Calu3 (cell line): ENCODE results near the gene LTC4S. TPM values are rescaled to one million over a fixed set of nuclear protein-coding genes. Genes with fewer than 3 reads are reported as not detected.
A peak's percentile ranks its signal among the peaks of the same experiment; 100 is the strongest.

Experiments
- BruUV-seq: library from RNA; stranded (reverse); fragments of 400-500 nt; replicated peaks from 2 replicates; lab custom pipeline; 2021; lab: Mats Ljungman, UMichigan
- CTCF ChIA-PET: fragments of 300-600 bp; sonication (Branson Sonifier 250); formaldehyde crosslinking; loops from one replicate; lab custom pipeline; 2022; ENCODE audit warnings: antibody characterized with exemption; lab: Charles Lee
- DNase-seq: peaks from one replicate; pipeline ENCODE4 v3.0.0; 2022
- H3K27ac Mint-ChIP-seq: one replicate; pipeline ENCODE4 v1.8.0; 2022; ENCODE audit warnings: mixed read lengths; ENCODE audit not compliant: unreplicated experiment
- H3K27me3 Mint-ChIP-seq: one replicate; pipeline ENCODE4 v1.8.0; 2022; ENCODE audit warnings: mixed read lengths; ENCODE audit not compliant: unreplicated experiment
- H3K36me3 Mint-ChIP-seq: one replicate; pipeline ENCODE4 v1.8.0; 2022; ENCODE audit warnings: mild to moderate bottlenecking, moderate library complexity, mixed read lengths; ENCODE audit not compliant: insufficient read depth, unreplicated experiment
- H3K4me1 Mint-ChIP-seq: one replicate; pipeline ENCODE4 v1.8.0; 2022; ENCODE audit warnings: mild to moderate bottlenecking, low read depth, mixed read lengths; ENCODE audit not compliant: unreplicated experiment
- H3K4me3 Mint-ChIP-seq: one replicate; pipeline ENCODE4 v1.8.0; 2022; ENCODE audit warnings: mild to moderate bottlenecking, low read depth, moderate library complexity, mixed read lengths; ENCODE audit not compliant: unreplicated experiment
- H3K9me3 Mint-ChIP-seq: one replicate; pipeline ENCODE4 v1.8.0; 2022; ENCODE audit warnings: low read depth, mixed read lengths; ENCODE audit not compliant: unreplicated experiment
- CTCF ChIP-seq: fragments of 200-600 bp; IDR thresholded peaks from one replicate; pipeline ENCODE4 v1.8.0; 2022; ENCODE audit warnings: antibody characterized with exemption; ENCODE audit not compliant: unreplicated experiment
- intact Hi-C: fragments of 100-400 bp; cut with micrococcal nuclease; formaldehyde crosslinking; loops from one replicate; pipeline ENCODE4 v1.10.0; 2022; ENCODE audit not compliant: unreplicated experiment
- total RNA-seq: library from RNA; stranded (reverse); gene quantifications from 2 replicates; pipeline ENCODE4 v1.2.3, GENCODE V29; 2022

Gene LTC4S
- total RNA-seq, 1 experiment from 2014 or later: 4.9 TPM

- no TSS peak for BruUV-seq
- H3K36me3 Mint-ChIP-seq: peaks cover 98% of the 10 kb centered on the region
- no peaks in the 10 kb centered on the region for H3K9me3 Mint-ChIP-seq
- TF ChIP-seq CTCF: no peak
- H3K27ac Mint-ChIP-seq: peak overlapping the region; percentile 93
- no peak for DNase-seq
- H3K4me1 Mint-ChIP-seq: peaks cover 26% of the 10 kb centered on the region
- CTCF ChIA-PET: no interaction called here
- no peaks in the 10 kb centered on the region for H3K27me3 Mint-ChIP-seq
- intact Hi-C loops: loop anchor here (5.0 kb wide), 1 partner anchor 181 kb away; the partner anchor contains the start of gene HNRNPH1
- peak overlapping the region; percentile 95 for H3K4me3 Mint-ChIP-seq
These were observed 9.3 kb downstream of the LTC4S start for GRCh38 chr5:179802950-179803562.

GRCh38 chr5:179803651-179804554 is 10.1 kb downstream of the LTC4S start:
- CTCF ChIA-PET: no interaction called here
- Mint-ChIP-seq H3K27ac (peak overlapping the region; percentile 93), H3K9me3 (no peaks in the 10 kb centered on the region), H3K36me3 (peaks cover 95% of the 10 kb centered on the region), H3K4me3 (peak overlapping the region; percentile 95), H3K27me3 (no peaks in the 10 kb centered on the region), H3K4me1 (peaks cover 26% of the 10 kb centered on the region)
- intact Hi-C loops: loop anchor here (2.0 to 5.0 kb wide), 2 partner anchors 17 to 182 kb away; partner anchors contain the start of genes HNRNPH1 and SQSTM1
- no peak for DNase-seq
- TF ChIP-seq CTCF: no peak
- BruUV-seq: no TSS peak

DNA sequence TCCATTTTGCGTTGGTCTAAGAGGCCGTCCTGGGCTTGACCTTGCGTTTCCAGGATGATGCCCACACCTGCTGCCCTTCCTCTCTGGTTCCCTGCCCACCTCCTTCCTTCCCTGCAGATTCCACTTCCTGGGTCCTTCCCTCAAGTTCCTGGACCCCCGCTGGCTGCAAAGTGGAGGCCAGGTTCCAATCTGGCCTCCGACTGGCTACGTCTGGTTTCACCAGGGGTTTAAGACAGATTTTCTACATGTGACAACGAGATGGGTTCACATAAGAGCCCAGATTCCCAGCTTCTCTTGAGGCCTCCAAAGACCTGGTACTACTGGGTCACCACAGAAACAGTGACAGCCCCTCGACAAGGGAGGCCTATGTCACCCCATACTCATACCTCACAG is 10.8 kb downstream of the LTC4S start:
- H3K4me1 Mint-ChIP-seq: peaks cover 26% of the 10 kb centered on the region
- no peaks in the 10 kb centered on the region for H3K9me3 Mint-ChIP-seq
- H3K36me3 Mint-ChIP-seq: peaks cover 88% of the 10 kb centered on the region
- TF ChIP-seq CTCF: no peak
- H3K27me3 Mint-ChIP-seq: no peaks in the 10 kb centered on the region
- H3K27ac Mint-ChIP-seq: peak overlapping the region; percentile 93
- peak overlapping the region; percentile 95 for H3K4me3 Mint-ChIP-seq
- intact Hi-C loops: loop anchor here (2.0 to 5.0 kb wide), 2 partner anchors 16 to 182 kb away; partner anchors contain the start of genes HNRNPH1 and SQSTM1
- no TSS peak for BruUV-seq
- no peak for DNase-seq
- CTCF ChIA-PET: no interaction called here

DNA sequence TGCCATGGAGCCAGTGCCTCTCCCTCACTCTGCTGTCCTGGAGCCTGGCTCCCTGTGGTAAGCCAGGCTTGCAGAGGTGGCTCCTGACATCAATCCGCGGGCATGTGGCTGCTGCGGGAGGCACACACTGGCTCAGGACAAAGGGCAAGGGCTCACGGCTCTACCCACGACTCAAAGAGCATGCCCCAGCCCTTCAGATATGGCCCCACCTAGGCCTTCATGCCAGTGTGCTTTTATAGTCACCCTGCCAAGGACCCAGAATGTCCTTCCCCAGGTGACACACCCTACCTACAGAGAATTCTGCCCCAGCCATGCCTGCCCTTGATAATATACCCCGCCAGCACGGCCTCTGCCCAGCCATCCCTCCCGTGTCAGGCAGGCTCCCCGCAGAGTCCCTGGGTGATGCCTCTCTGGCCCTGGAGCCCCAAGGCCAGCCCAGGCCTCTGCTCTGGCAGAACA is 11.3 kb downstream of the LTC4S start:
- no peaks in the 10 kb centered on the region for H3K9me3 Mint-ChIP-seq
- BruUV-seq: TSS peak; percentile 30
- peak overlapping the region; percentile 95 for H3K4me3 Mint-ChIP-seq
- H3K36me3 Mint-ChIP-seq: peaks cover 88% of the 10 kb centered on the region
- H3K27ac Mint-ChIP-seq: peak overlapping the region; percentile 93
- CTCF ChIA-PET: no interaction called here
- intact Hi-C loops: loop anchor here (2.0 kb wide), 1 partner anchor 16 kb away; the partner anchor contains the start of gene SQSTM1
- H3K27me3 Mint-ChIP-seq: no peaks in the 10 kb centered on the region
- no peak for TF ChIP-seq CTCF
- no peak for DNase-seq
- peaks cover 26% of the 10 kb centered on the region for H3K4me1 Mint-ChIP-seq
